SK-N-SH treated with all-trans-retinoic acid at 6 μM for 48 hours (cell line): ENCODE results near the gene VAV1.

Experiments used
- ATAC-seq: fragments of 200-7000 bp; cut with Tn5 transposase; 3 replicates; pipeline ENCODE4 v1.9.1; 2020; ENCODE audit warnings: mild to moderate bottlenecking, moderate library complexity
- BACH2 ChIP-seq: fragments of 250-450 bp; sonication (Bioruptor Pico); IDR thresholded peaks from 2 replicates; pipeline ENCODE4 v1.9.0; 2021; ENCODE audit warnings: mild to moderate bottlenecking, borderline replicate concordance
- CSDC2 ChIP-seq: fragments of 250-450 bp; sonication (Bioruptor Pico); IDR thresholded peaks from 2 replicates; pipeline ENCODE4 v1.5.0; 2020; ENCODE audit warnings: mild to moderate bottlenecking, moderate library complexity
- ESRRG ChIP-seq: fragments of 250-450 bp; sonication (Bioruptor Pico); IDR thresholded peaks from 2 replicates; pipeline ENCODE4 v1.6.1; 2021; ENCODE audit warnings: mild to moderate bottlenecking
- GLIS3 ChIP-seq: fragments of 250-450 bp; sonication (Bioruptor Pico); IDR thresholded peaks from 2 replicates; pipeline ENCODE4 v1.5.0; 2020; ENCODE audit warnings: mild to moderate bottlenecking, moderate library complexity
- ISL1 ChIP-seq: fragments of 250-450 bp; sonication (Bioruptor Pico); IDR thresholded peaks from 2 replicates; pipeline ENCODE4 v2.1.2; 2022; ENCODE audit warnings: mild to moderate bottlenecking, moderate library complexity
- PATZ1 ChIP-seq: fragments of 250-450 bp; sonication (Bioruptor Pico); IDR thresholded peaks from 2 replicates; pipeline ENCODE4 v1.8.0; 2020; ENCODE audit warnings: mild to moderate bottlenecking, moderate library complexity, borderline replicate concordance
- POU6F1 ChIP-seq: fragments of 250-450 bp; sonication (Bioruptor Pico); IDR thresholded peaks from 2 replicates; pipeline ENCODE4 v1.8.0; 2021; ENCODE audit warnings: low read depth, mild to moderate bottlenecking, moderate library complexity, borderline replicate concordance
- PPARA ChIP-seq: fragments of 250-450 bp; sonication (Bioruptor Pico); IDR thresholded peaks from 2 replicates; pipeline ENCODE4 v1.5.0; 2020; ENCODE audit warnings: mild to moderate bottlenecking, borderline replicate concordance
- RARB ChIP-seq: fragments of 250-450 bp; sonication (Bioruptor Pico); IDR thresholded peaks from 2 replicates; pipeline ENCODE4 v1.8.0; 2021; ENCODE audit warnings: mild to moderate bottlenecking, moderate library complexity
- SNAI2 ChIP-seq: fragments of 250-450 bp; sonication (Bioruptor Pico); IDR thresholded peaks from 2 replicates; pipeline ENCODE4 v1.5.0; 2020; ENCODE audit warnings: mild to moderate bottlenecking, moderate library complexity
- TCF4 ChIP-seq: fragments of 250-450 bp; sonication (Bioruptor Pico); IDR thresholded peaks from 2 replicates; pipeline ENCODE4 v1.8.0; 2021; ENCODE audit warnings: mild to moderate bottlenecking, moderate library complexity, borderline replicate concordance
- ZC3H10 ChIP-seq: fragments of 250-450 bp; sonication (Bioruptor Pico); IDR thresholded peaks from 2 replicates; pipeline ENCODE4 v1.5.1; 2021; ENCODE audit warnings: mild to moderate bottlenecking, moderate library complexity
- ZFP3 ChIP-seq: fragments of 250-450 bp; sonication (Bioruptor Pico); IDR thresholded peaks from 2 replicates; pipeline ENCODE4 v1.5.0; 2020; ENCODE audit warnings: mild to moderate bottlenecking, moderate library complexity
- ZFP30 ChIP-seq: fragments of 450-650 bp; formaldehyde crosslinking; IDR thresholded peaks from 2 replicates; pipeline ENCODE4 v1.5.0; 2022; ENCODE audit warnings: mild to moderate bottlenecking, moderate library complexity
- ZNF565 ChIP-seq: fragments of 450-650 bp; formaldehyde crosslinking; conservative IDR thresholded peaks from 2 replicates; pipeline ENCODE4 v1.5.0; 2020; ENCODE audit warnings: low read depth, mild to moderate bottlenecking, moderate library complexity
- ZNF70 ChIP-seq: fragments of 450-650 bp; formaldehyde crosslinking; IDR thresholded peaks from 2 replicates; pipeline ENCODE4 v1.5.0; 2020; ENCODE audit warnings: mild to moderate bottlenecking, moderate library complexity
- ZNF8 ChIP-seq: fragments of 450-650 bp; formaldehyde crosslinking; IDR thresholded peaks from 2 replicates; pipeline ENCODE4 v1.5.0; 2020; ENCODE audit warnings: mild to moderate bottlenecking, moderate library complexity
- TF ChIP-seq, protein P1 (sequence below): fragments of 250-450 bp; sonication (Bioruptor Pico); IDR thresholded peaks from 2 replicates; pipeline ENCODE4 v1.5.1; 2021; ENCODE audit warnings: mild to moderate bottlenecking, moderate library complexity
- TF ChIP-seq, protein P2 (sequence below): fragments of 250-450 bp; sonication (Bioruptor Pico); IDR thresholded peaks from 2 replicates; pipeline ENCODE4 v1.5.1; 2020; ENCODE audit warnings: low read depth, mild to moderate bottlenecking, moderate library complexity
- TF ChIP-seq, protein P3 (sequence below): fragments of 250-450 bp; sonication (Bioruptor Pico); IDR thresholded peaks from 2 replicates; pipeline ENCODE4 v1.5.0; 2020; ENCODE audit warnings: mild to moderate bottlenecking, moderate library complexity

Gene VAV1

GRCh38 chr19:6834433-6834832 lies 61.9 kb downstream of the VAV1 start:
- TF ChIP-seq ISL1 (no peak), PATZ1 (CRISPR knock-in tag) (no peak), ZC3H10 (CRISPR knock-in tag) (no peak), ZNF565 (no peak), RARB (CRISPR knock-in tag) (no peak), PPARA (no peak)
- no peak for ATAC-seq

GRCh38 chr19:6835501-6835900 lies 63.0 kb downstream of the VAV1 start:
- ATAC-seq: no peak
- TF ChIP-seq BACH2 (CRISPR knock-in tag) (no peak), ESRRG (CRISPR knock-in tag) (no peak), SNAI2 (CRISPR knock-in tag) (no peak), PATZ1 (CRISPR knock-in tag) (no peak), ZNF8 (CRISPR knock-in tag) (no peak), TCF4 (CRISPR knock-in tag) (no peak)
- TF ChIP-seq, all 23 proteins: peak for 0

DNA sequence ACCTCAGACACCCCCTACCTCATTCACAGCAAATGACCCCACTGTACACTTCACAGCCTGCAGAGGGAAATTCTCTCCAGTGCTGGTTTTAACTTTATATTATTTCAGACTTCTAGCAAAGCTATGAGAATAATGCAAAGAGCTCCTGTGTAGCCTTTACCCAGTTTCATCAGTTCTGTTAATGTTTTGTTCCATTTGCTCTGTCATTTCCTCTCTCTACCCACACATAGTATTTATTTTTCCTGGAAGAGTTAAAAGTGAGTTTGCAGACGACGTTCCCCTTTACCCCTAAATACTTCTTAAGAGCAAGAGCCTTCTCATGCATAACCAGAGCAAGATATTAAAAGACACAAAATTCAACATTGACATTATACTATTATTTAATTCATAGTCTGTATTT lies 65.0 kb downstream of the VAV1 start:
- TF ChIP-seq PPARA (no peak), SNAI2 (CRISPR knock-in tag) (no peak), ISL1 (no peak), ESRRG (CRISPR knock-in tag) (no peak), GLIS3 (CRISPR knock-in tag) (no peak), ZNF565 (no peak), ZC3H10 (CRISPR knock-in tag) (no peak), ZFP30 (no peak), CSDC2 (CRISPR knock-in tag) (no peak), PATZ1 (CRISPR knock-in tag) (no peak), POU6F1 (CRISPR knock-in tag) (no peak), TCF4 (CRISPR knock-in tag) (no peak), BACH2 (CRISPR knock-in tag) (no peak), ZNF70 (CRISPR knock-in tag) (no peak), ZNF8 (CRISPR knock-in tag) (no peak), RARB (CRISPR knock-in tag) (no peak), ZFP3 (CRISPR knock-in tag) (no peak)
- TF ChIP-seq, protein P1, sequence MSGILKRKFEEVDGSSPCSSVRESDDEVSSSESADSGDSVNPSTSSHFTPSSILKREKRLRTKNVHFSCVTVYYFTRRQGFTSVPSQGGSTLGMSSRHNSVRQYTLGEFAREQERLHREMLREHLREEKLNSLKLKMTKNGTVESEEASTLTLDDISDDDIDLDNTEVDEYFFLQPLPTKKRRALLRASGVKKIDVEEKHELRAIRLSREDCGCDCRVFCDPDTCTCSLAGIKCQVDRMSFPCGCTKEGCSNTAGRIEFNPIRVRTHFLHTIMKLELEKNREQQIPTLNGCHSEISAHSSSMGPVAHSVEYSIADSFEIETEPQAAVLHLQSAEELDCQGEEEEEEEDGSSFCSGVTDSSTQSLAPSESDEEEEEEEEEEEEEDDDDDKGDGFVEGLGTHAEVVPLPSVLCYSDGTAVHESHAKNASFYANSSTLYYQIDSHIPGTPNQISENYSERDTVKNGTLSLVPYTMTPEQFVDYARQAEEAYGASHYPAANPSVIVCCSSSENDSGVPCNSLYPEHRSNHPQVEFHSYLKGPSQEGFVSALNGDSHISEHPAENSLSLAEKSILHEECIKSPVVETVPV: no peak
- TF ChIP-seq, protein P2, sequence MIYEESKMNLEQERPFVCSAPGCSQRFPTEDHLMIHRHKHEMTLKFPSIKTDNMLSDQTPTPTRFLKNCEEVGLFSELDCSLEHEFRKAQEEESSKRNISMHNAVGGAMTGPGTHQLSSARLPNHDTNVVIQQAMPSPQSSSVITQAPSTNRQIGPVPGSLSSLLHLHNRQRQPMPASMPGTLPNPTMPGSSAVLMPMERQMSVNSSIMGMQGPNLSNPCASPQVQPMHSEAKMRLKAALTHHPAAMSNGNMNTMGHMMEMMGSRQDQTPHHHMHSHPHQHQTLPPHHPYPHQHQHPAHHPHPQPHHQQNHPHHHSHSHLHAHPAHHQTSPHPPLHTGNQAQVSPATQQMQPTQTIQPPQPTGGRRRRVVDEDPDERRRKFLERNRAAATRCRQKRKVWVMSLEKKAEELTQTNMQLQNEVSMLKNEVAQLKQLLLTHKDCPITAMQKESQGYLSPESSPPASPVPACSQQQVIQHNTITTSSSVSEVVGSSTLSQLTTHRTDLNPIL (CRISPR knock-in tag): no peak
- TF ChIP-seq, protein P3, sequence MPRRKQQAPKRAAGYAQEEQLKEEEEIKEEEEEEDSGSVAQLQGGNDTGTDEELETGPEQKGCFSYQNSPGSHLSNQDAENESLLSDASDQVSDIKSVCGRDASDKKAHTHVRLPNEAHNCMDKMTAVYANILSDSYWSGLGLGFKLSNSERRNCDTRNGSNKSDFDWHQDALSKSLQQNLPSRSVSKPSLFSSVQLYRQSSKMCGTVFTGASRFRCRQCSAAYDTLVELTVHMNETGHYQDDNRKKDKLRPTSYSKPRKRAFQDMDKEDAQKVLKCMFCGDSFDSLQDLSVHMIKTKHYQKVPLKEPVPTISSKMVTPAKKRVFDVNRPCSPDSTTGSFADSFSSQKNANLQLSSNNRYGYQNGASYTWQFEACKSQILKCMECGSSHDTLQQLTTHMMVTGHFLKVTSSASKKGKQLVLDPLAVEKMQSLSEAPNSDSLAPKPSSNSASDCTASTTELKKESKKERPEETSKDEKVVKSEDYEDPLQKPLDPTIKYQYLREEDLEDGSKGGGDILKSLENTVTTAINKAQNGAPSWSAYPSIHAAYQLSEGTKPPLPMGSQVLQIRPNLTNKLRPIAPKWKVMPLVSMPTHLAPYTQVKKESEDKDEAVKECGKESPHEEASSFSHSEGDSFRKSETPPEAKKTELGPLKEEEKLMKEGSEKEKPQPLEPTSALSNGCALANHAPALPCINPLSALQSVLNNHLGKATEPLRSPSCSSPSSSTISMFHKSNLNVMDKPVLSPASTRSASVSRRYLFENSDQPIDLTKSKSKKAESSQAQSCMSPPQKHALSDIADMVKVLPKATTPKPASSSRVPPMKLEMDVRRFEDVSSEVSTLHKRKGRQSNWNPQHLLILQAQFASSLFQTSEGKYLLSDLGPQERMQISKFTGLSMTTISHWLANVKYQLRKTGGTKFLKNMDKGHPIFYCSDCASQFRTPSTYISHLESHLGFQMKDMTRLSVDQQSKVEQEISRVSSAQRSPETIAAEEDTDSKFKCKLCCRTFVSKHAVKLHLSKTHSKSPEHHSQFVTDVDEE (CRISPR knock-in tag): no peak
- ATAC-seq: no peak
